Stimulated activated naive CD4-positive, alpha-beta T cell (primary cell): Measurements from ENCODE around the gene GRM7.

ENCODE experiments used
- DNase-seq, 6 experiments: peaks; one replicate each; lab custom pipeline; 2025; lab: John Stamatoyannopoulos, UW

Gene GRM7

GRCh38 chr3:7146529-7146928, 285.6 kb downstream of the GRM7 start:
- DNase-seq = no peak

GRCh38 chr3:7158516-7158915, 297.6 kb downstream of the GRM7 start:
- DNase-seq = no peak

- no peak for DNase-seq
These were observed 299.8 kb downstream of the GRM7 start for GRCh38 chr3:7160689-7161088.

- DNase-seq = no peak
These were observed 305.5 kb downstream of the GRM7 start for GRCh38 chr3:7166460-7166859.

- no peak for DNase-seq
These were observed 310.6 kb downstream of the GRM7 start for GRCh38 chr3:7171493-7171892.

- no peak for DNase-seq
These were observed 312.1 kb downstream of the GRM7 start for GRCh38 chr3:7172996-7173395.

GRCh38 chr3:7188551-7188950, 327.6 kb downstream of the GRM7 start:
- no peak for DNase-seq

- DNase-seq = no peak
These were observed 329.2 kb downstream of the GRM7 start for GRCh38 chr3:7190095-7190494.

- no peak for DNase-seq
These were observed 332.4 kb downstream of the GRM7 start for GRCh38 chr3:7193269-7193668.

GRCh38 chr3:7194071-7194835, 333.3 kb downstream of the GRM7 start:
- DNase-seq = no peak

GRCh38 chr3:7195934-7196333, 335.0 kb downstream of the GRM7 start:
- no peak for DNase-seq

- DNase-seq = no peak
These were observed 340.9 kb downstream of the GRM7 start for GRCh38 chr3:7201784-7202183.

- DNase-seq = no peak
These were observed 343.3 kb downstream of the GRM7 start for GRCh38 chr3:7203969-7204847.

GRCh38 chr3:7204848-7205156, 343.9 kb downstream of the GRM7 start:
- no peak for DNase-seq

GRCh38 chr3:7205535-7205934, 344.6 kb downstream of the GRM7 start:
- no peak for DNase-seq

GRCh38 chr3:7205962-7206361, 345.0 kb downstream of the GRM7 start:
- DNase-seq = no peak

GRCh38 chr3:7207125-7207524, 346.2 kb downstream of the GRM7 start:
- DNase-seq = no peak

- DNase-seq = no peak
These were observed 347.0 kb downstream of the GRM7 start for GRCh38 chr3:7207928-7208327.

GRCh38 chr3:7209098-7209497, 348.2 kb downstream of the GRM7 start:
- DNase-seq = no peak

- DNase-seq = no peak
These were observed 350.8 kb downstream of the GRM7 start for GRCh38 chr3:7211740-7212139.

- DNase-seq = no peak
These were observed 354.8 kb downstream of the GRM7 start for GRCh38 chr3:7215706-7216105.

- no peak for DNase-seq
These were observed 365.5 kb downstream of the GRM7 start for GRCh38 chr3:7226393-7226792.

GRCh38 chr3:7238565-7239295, 377.8 kb downstream of the GRM7 start:
- DNase-seq = no peak
